Measurements from ENCODE around the gene ADARB1. TPM values are rescaled to one million over a fixed set of nuclear protein-coding genes. Genes with fewer than 3 reads are reported as not detected.

Gene ADARB1
- total and polyA plus RNA-seq, 9 donors = 6.0 to 23.7 (median 16.3) TPM

DNA sequence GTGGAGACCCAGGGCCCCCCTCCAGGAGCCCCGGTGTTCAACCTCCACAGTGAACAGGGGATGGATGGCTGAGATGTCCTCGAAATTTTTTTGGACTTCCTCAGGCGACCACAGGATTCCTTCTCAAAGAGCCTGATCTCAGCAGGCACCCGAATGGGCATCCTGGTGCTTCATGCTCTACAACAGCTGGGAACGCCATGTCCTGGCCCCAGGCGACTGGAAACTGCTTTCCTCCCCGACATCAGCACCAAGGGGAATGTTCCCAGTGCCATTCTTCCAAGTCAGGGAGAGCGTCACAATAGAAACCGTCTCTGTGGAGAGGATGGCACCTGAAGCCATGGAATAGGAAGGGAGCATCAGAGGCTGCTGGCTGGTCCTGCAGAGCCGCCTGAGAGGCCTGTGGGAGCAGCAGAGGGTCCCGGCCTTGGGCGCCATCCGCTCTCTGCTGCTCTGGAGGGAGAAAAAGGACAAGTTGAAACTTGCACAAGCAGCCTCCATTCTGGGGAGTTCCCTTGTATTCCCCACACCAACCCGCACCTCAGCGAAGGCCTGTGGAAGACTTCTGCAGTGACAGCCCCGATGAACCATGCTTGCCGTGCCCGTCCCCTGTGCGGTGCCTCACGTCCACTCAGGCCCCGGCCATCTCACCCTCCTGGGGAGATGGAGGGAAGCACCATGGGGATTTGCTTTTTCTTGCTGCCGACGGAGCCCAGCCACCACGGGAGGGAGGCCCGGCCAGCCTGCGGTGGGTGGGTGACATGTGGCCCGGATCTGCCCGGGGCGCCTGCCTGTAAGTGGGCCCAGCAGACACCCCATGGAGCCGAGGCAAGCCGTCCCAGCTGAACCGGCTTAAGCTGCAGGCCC lies 2.3 kb upstream of the ADARB1 start:
- intact Hi-C loops (cut with DNase I) = loop anchor here in 2 of 4 donors (5.0 to 10.0 kb wide), 3 partner anchors 53 to 110 kb away; no protein-coding TSS in a partner anchor
- TF ChIP-seq EP300 (IDR thresholded peaks at IDR 0.05) (no peak), POLR2A (IDR thresholded peaks at IDR 0.05) (no peak)
- TF ChIP-seq, protein P1, sequence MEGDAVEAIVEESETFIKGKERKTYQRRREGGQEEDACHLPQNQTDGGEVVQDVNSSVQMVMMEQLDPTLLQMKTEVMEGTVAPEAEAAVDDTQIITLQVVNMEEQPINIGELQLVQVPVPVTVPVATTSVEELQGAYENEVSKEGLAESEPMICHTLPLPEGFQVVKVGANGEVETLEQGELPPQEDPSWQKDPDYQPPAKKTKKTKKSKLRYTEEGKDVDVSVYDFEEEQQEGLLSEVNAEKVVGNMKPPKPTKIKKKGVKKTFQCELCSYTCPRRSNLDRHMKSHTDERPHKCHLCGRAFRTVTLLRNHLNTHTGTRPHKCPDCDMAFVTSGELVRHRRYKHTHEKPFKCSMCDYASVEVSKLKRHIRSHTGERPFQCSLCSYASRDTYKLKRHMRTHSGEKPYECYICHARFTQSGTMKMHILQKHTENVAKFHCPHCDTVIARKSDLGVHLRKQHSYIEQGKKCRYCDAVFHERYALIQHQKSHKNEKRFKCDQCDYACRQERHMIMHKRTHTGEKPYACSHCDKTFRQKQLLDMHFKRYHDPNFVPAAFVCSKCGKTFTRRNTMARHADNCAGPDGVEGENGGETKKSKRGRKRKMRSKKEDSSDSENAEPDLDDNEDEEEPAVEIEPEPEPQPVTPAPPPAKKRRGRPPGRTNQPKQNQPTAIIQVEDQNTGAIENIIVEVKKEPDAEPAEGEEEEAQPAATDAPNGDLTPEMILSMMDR (IDR thresholded peaks at IDR 0.05) = no peak
- no peak for DNase-seq
- H3K27ac ChIP-seq = no peak overlapping the region
- H3K4me3 ChIP-seq = no peak overlapping the region
- H3K36me3 ChIP-seq = no peaks in the 10 kb centered on the region
- WGBS, 3 donors = 92 to 93% (median 92%) methylated on average over 31 to 32 of the region's 32 CpGs
- H3K9me3 ChIP-seq = no peaks in the 10 kb centered on the region
- H3K27me3 ChIP-seq = no peaks in the 10 kb centered on the region
- H3K4me1 ChIP-seq (ENCODE audit: insufficient read depth) = peaks cover 3% of the 10 kb centered on the region

DNA sequence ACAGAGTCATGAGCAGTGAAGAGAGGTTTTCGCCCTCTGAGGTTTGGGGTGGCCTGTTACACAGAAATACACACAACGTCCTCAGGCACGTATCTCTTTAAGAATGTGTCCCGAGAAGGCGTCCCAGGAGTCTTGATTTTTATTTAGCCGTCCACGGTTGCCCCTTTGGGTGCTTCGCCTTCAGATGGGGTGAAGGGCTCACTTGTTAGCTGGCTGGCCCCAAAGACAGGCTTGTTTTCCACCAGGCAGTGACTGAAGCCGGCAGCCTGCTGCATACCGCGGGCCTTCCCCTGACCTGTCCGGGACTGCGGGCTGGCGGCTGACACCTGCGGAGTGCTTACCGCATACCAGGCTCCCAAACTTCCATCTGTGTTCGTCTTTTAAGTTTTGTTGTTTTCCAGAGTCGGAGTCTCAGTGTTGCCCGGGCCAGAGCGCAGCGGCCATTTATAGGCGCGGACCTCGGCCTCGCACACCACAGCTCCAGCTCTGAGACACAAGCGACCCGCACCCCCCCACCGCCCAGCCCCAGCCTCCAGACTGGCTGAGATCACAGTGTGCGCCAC lies 1.6 kb upstream of the ADARB1 start:
- peak in 1 of 5 donors; percentile 47 for DNase-seq

GRCh38 chr21:45073301-45074047 lies 906 bp upstream of the ADARB1 start:
- Histone ChIP-seq H3K27ac (peak overlapping the region; percentile 88 to 97), H3K27me3 (no peaks in the 10 kb centered on the region), H3K4me1 (ENCODE audit: insufficient read depth) (peaks cover 3% of the 10 kb centered on the region), H3K36me3 (no peaks in the 10 kb centered on the region), H3K9me3 (no peaks in the 10 kb centered on the region), H3K4me3 (peak overlapping the region; percentile 93)
- intact Hi-C loops (cut with DNase I) = loop anchor here in 2 of 4 donors (5.0 to 10.0 kb wide), 3 partner anchors 51 to 111 kb away; no protein-coding TSS in a partner anchor
- peak; percentile 42 to 70 (median 56) for DNase-seq
- TF ChIP-seq POLR2A (IDR thresholded peaks at IDR 0.05) (no peak), EP300 (IDR thresholded peaks at IDR 0.05) (no peak)
- TF ChIP-seq, protein P1 (IDR thresholded peaks at IDR 0.05) = no peak
- WGBS, 3 donors = 10 to 22% (median 18%) methylated on average over 29 to 42 of the region's 42 CpGs

More for the DNA sequence above, 1.6 kb upstream of the ADARB1 start:
- Histone ChIP-seq H3K36me3 (no peaks in the 10 kb centered on the region), H3K9me3 (no peaks in the 10 kb centered on the region), H3K4me1 (ENCODE audit: insufficient read depth) (peaks cover 3% of the 10 kb centered on the region), H3K27ac (no peak overlapping the region), H3K4me3 (no peak overlapping the region), H3K27me3 (no peaks in the 10 kb centered on the region)
- TF ChIP-seq, protein P1 (IDR thresholded peaks at IDR 0.05) = no peak
- TF ChIP-seq POLR2A (IDR thresholded peaks at IDR 0.05) (no peak), EP300 (IDR thresholded peaks at IDR 0.05) (no peak)
- 88 to 93% (median 90%) methylated on average over 29 of the region's 29 CpGs for WGBS, 3 donors
- intact Hi-C loops (cut with DNase I) = loop anchor here in 2 of 4 donors (5.0 to 10.0 kb wide), 3 partner anchors 52 to 111 kb away; no protein-coding TSS in a partner anchor

Measured in ovary (tissue), 9 donors.